ENCODE results near the gene RGCC.

The RGCC gene

GRCh38 chr13:41463838-41464602, 6.7 kb downstream of the RGCC start:
- no peak overlapping the region for H3K4me3 ChIP-seq (ENCODE audit: low read depth, low read length)
- H3K36me3 ChIP-seq = no peaks in the 10 kb centered on the region
- TF ChIP-seq, protein P1, sequence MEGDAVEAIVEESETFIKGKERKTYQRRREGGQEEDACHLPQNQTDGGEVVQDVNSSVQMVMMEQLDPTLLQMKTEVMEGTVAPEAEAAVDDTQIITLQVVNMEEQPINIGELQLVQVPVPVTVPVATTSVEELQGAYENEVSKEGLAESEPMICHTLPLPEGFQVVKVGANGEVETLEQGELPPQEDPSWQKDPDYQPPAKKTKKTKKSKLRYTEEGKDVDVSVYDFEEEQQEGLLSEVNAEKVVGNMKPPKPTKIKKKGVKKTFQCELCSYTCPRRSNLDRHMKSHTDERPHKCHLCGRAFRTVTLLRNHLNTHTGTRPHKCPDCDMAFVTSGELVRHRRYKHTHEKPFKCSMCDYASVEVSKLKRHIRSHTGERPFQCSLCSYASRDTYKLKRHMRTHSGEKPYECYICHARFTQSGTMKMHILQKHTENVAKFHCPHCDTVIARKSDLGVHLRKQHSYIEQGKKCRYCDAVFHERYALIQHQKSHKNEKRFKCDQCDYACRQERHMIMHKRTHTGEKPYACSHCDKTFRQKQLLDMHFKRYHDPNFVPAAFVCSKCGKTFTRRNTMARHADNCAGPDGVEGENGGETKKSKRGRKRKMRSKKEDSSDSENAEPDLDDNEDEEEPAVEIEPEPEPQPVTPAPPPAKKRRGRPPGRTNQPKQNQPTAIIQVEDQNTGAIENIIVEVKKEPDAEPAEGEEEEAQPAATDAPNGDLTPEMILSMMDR (IDR thresholded peaks at IDR 0.05; ENCODE audit: low read depth, low read length) = no peak
- no peaks in the 10 kb centered on the region for H3K27me3 ChIP-seq (ENCODE audit: insufficient read depth, low read depth, severe bottlenecking)
- H3K27ac ChIP-seq = no peak overlapping the region
- no peaks in the 10 kb centered on the region for H3K9me3 ChIP-seq (ENCODE audit: severe bottlenecking)
- DNase-seq = no peak

DNA sequence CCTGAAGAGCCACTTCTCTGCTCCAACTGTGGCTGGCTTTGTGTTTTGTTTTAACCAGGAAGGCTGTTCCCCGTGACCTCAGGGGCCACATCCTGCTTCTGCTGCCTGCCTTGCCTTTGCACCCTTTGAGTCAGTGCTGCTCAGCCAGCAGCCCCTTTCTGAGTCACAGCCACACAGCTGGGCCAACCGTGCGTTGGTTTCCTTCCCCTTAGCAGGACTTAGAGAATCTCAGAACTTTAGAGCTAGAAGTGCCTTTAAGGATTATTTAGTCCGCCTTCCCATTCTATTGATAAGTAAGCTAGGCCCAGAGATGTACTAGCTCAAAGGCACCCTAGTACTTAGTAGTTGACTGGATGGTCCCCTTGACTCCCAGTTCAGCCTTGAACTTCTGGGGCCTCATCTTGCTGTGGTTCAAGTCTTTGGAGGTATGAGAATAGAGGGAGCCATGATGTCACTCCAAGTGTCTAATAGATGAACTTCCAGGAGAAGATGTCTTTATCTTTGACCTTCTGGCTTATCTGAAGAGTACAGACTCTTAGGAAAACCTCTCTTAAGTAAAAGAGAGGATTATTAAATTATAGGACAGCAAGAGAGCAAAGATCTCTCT, 8.0 kb downstream of the RGCC start:
- H3K36me3 ChIP-seq = no peaks in the 10 kb centered on the region
- no peak overlapping the region for H3K27ac ChIP-seq
- H3K4me3 ChIP-seq (ENCODE audit: low read depth, low read length) = no peak overlapping the region
- no peaks in the 10 kb centered on the region for H3K27me3 ChIP-seq (ENCODE audit: insufficient read depth, low read depth, severe bottlenecking)
- DNase-seq = no peak
- TF ChIP-seq, protein P1 (IDR thresholded peaks at IDR 0.05; ENCODE audit: low read depth, low read length) = no peak
- H3K9me3 ChIP-seq (ENCODE audit: severe bottlenecking) = no peaks in the 10 kb centered on the region

- Histone ChIP-seq H3K4me3 (ENCODE audit: low read depth, low read length) (no peak overlapping the region), H3K9me3 (ENCODE audit: severe bottlenecking) (no peaks in the 10 kb centered on the region), H3K27me3 (ENCODE audit: insufficient read depth, low read depth, severe bottlenecking) (no peaks in the 10 kb centered on the region), H3K36me3 (no peaks in the 10 kb centered on the region), H3K27ac (no peak overlapping the region)
- TF ChIP-seq, protein P1 (IDR thresholded peaks at IDR 0.05; ENCODE audit: low read depth, low read length) = no peak
- no peak for DNase-seq
Observed at GRCh38 chr13:41465898-41466320, 8.6 kb downstream of the RGCC start.

GRCh38 chr13:41467425-41467945, 10.1 kb downstream of the RGCC start:
- H3K27ac ChIP-seq = no peak overlapping the region
- H3K27me3 ChIP-seq (ENCODE audit: insufficient read depth, low read depth, severe bottlenecking) = no peaks in the 10 kb centered on the region
- H3K9me3 ChIP-seq (ENCODE audit: severe bottlenecking) = no peaks in the 10 kb centered on the region
- no peak for DNase-seq
- no peaks in the 10 kb centered on the region for H3K36me3 ChIP-seq
- TF ChIP-seq, protein P1 (IDR thresholded peaks at IDR 0.05; ENCODE audit: low read depth, low read length) = no peak
- no peak overlapping the region for H3K4me3 ChIP-seq (ENCODE audit: low read depth, low read length)

DNA sequence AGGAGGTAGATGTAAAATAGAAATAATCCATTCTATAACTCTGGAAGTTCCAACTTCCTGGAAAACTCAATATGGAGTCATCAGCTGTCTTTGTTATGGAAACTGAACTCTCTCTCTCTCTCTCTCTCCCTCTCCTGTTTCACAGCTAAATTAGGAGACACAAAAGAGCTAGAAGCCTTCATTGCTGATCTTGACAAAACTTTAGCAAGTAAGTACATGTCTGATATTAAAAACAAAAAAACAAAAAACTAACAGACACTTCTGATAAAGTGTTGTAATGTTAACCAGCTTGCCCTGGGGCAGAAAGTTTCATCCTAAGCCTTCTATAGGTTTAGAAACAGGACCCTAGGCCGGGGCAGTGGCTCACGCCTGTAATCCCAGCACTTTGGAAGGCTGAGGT, 11.3 kb downstream of the RGCC start:
- H3K4me3 ChIP-seq (ENCODE audit: low read depth, low read length) = no peak overlapping the region
- no peaks in the 10 kb centered on the region for H3K36me3 ChIP-seq
- DNase-seq = no peak
- TF ChIP-seq, protein P1 (IDR thresholded peaks at IDR 0.05; ENCODE audit: low read depth, low read length) = no peak
- no peak overlapping the region for H3K27ac ChIP-seq
- H3K27me3 ChIP-seq (ENCODE audit: insufficient read depth, low read depth, severe bottlenecking) = no peaks in the 10 kb centered on the region
- H3K9me3 ChIP-seq (ENCODE audit: severe bottlenecking) = no peaks in the 10 kb centered on the region
